ENCODE data around the gene RBPJL. TPM values are rescaled to one million over a fixed set of nuclear protein-coding genes. Genes with fewer than 3 reads are reported as not detected.

The RBPJL gene
- total and polyA plus RNA-seq, 2 of the 13 experiments (the other 11 are each of a cell fraction or from before 2014, with no cell fraction given) = not detected

DNA sequence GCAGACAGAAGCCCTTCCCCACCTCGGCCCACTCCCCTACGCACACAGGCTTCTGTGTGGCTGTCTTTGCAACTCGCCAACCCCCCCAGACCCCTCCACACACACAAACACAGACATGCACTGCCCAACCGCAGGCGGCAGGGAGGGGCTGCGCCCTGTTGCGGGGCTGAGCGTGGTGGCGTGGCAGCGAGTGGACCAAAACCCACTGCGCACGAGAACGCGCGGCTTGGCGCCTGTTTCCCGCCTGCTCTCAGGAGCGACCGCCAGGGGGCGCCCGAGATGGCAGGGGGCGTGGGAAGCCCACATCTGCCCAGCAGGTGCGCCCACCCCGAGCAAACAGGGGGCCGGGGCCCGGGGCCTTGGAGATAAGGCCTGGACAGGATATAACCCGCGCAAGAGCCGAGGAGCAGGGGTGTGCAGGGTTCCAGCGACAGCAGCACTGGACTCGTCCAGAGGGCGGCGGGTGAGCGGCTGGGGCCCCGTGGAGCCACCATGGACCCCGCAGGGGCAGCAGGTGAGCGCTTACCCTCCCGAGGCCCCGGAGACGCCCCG is at the start of gene RBPJL (continued):
- TF ChIP-seq HNRNPK (IDR thresholded peaks at IDR 0.05; ENCODE audit: low read depth, low read length, poor library complexity, severe bottlenecking) (peak; percentile 82), ZNF124 (CRISPR knock-in tag; IDR thresholded peaks at IDR 0.05) (0 out of 2 replicates have a peak, but pooled peaks have one; percentile 36), PPARG (CRISPR knock-in tag; conservative IDR thresholded peaks at IDR 0.05) (no peak), MTA1 (CRISPR knock-in tag; IDR thresholded peaks at IDR 0.05; ENCODE audit: borderline replicate concordance) (peak; percentile 85; the same call in 1 of the 2 replicates), ZNF776 (CRISPR knock-in tag; IDR thresholded peaks at IDR 0.05) (peak; percentile 91), ZNF850 (CRISPR knock-in tag; conservative IDR thresholded peaks at IDR 0.05) (peak; percentile 78; the same call in 1 of the 2 replicates), SMAD9 (CRISPR knock-in tag; IDR thresholded peaks at IDR 0.05) (0 out of 2 replicates have a peak, but pooled peaks have one; percentile 44), NCOA1 (CRISPR knock-in tag; IDR thresholded peaks at IDR 0.05) (peak; percentile 45; the same call in 1 of the 2 replicates), FOXK1 (CRISPR knock-in tag; IDR thresholded peaks at IDR 0.05; ENCODE audit: borderline replicate concordance, low read depth) (peak; percentile 13; the same call in 1 of the 2 replicates), SALL1 (CRISPR knock-in tag; IDR thresholded peaks at IDR 0.05) (peak; percentile 46; the same call in 1 of the 2 replicates), FOXO1 (CRISPR knock-in tag; IDR thresholded peaks at IDR 0.05) (0 out of 2 replicates have a peak, but pooled peaks have one; percentile 19), ZNF512B (CRISPR knock-in tag; IDR thresholded peaks at IDR 0.05; ENCODE audit: borderline replicate concordance) (0 out of 2 replicates have a peak, but pooled peaks have one; percentile 91), AHDC1 (CRISPR knock-in tag; IDR thresholded peaks at IDR 0.05; ENCODE audit: borderline replicate concordance) (no peak), REPIN1 (CRISPR knock-in tag; IDR thresholded peaks at IDR 0.05; ENCODE audit: borderline replicate concordance, low read depth) (peak; percentile 41; the same call in 1 of the 2 replicates), DR1 (CRISPR knock-in tag; IDR thresholded peaks at IDR 0.05) (peak; percentile 53; the same call in 1 of the 2 replicates), JARID2 (CRISPR knock-in tag; IDR thresholded peaks at IDR 0.05; ENCODE audit: insufficient replicate concordance) (peak; percentile 47), SPEN (CRISPR knock-in tag; IDR thresholded peaks at IDR 0.05; ENCODE audit: low read depth) (0 out of 2 replicates have a peak, but pooled peaks have one; percentile 28), HNRNPLL (IDR thresholded peaks at IDR 0.05; ENCODE audit: low read depth, low read length, poor library complexity, severe bottlenecking) (peak; percentile 54)
- TF ChIP-seq, protein P1, sequence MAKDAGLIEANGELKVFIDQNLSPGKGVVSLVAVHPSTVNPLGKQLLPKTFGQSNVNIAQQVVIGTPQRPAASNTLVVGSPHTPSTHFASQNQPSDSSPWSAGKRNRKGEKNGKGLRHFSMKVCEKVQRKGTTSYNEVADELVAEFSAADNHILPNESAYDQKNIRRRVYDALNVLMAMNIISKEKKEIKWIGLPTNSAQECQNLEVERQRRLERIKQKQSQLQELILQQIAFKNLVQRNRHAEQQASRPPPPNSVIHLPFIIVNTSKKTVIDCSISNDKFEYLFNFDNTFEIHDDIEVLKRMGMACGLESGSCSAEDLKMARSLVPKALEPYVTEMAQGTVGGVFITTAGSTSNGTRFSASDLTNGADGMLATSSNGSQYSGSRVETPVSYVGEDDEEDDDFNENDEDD (CRISPR knock-in tag; IDR thresholded peaks at IDR 0.05; ENCODE audit: borderline replicate concordance) = peak; percentile 90; the same call in 1 of the 2 replicates

Measured in HepG2 (cell line).